GM19324 (cell line): ENCODE data around the gene HOXB9.
A peak's percentile ranks its signal among the peaks of the same experiment; 100 is the strongest.

Source experiments
- ATAC-seq: cut with Tn5 transposase; IDR thresholded peaks from one replicate; pipeline ENCODE4 v1.9.1; 2021; ENCODE audit warnings: mild to moderate bottlenecking, moderate library complexity; ENCODE audit not compliant: unreplicated experiment, low FRiP score

The HOXB9 gene

DNA sequence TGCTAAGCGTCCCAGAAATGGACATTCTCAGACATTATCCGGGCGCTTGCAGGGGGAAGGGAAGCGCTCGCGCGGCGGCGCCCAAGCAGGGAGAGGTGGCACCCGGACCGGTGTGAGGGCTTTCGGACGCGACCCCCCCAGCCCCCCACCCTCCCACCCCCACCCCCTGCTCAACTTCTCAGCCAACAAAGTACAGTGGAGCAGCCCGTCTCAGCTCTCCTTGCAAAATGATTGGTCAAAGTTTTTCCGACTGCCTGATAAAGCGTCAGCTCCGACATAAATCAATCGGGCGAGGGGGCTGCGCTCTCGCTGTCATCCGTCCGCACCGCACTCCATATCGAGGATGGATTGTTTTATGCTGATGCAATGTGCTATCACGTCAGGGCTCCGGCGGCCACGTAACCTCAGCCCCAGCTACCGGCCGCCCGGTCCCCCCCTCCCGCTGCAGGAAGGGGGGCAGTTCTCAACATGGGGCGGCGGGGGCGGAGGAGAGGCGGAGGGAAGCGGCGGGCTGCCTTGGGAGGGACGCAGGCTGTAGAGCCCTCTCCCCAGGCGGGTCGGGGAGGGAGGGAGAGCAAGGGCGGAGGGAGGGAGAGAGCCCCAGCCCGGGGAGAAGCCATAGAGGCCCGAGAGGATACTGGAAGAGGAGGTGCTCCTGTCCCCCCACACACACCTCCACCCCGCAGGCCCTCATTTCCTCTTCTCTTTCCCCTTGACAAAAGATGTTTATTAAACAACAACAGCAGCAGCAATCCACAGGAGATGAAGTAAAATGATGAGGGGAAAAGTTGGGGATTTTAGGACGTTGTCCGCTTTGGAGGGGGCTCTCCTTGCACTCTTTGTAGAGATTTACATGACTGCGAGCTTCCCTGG lies at the start of gene HOXB9:
HOXB9 (minus strand) TSS at position 114 of the 873 bp plus-strand sequence; CDS start at position 25, 89 bp downstream.
- peak; percentile 17 for ATAC-seq

DNA sequence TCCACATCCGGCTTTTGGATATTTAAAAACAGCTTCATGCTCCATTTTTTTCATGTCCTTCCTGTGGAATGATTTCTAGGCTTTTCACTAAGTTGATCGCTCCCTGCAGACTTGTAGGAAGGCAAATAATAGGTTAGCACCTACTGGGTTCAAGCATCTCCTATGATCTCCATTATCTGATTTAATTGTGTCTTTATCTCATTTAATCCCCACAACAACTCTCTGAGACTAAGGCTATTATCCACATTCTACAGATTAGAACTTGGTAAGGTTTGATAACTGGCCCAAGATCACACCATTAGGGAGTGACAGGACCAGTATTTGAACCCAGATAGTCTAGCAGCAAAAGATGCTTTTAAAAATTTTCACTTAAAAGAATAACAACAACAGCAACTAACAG lies 46.2 kb upstream of the HOXB9 start:
- ATAC-seq: no peak

DNA sequence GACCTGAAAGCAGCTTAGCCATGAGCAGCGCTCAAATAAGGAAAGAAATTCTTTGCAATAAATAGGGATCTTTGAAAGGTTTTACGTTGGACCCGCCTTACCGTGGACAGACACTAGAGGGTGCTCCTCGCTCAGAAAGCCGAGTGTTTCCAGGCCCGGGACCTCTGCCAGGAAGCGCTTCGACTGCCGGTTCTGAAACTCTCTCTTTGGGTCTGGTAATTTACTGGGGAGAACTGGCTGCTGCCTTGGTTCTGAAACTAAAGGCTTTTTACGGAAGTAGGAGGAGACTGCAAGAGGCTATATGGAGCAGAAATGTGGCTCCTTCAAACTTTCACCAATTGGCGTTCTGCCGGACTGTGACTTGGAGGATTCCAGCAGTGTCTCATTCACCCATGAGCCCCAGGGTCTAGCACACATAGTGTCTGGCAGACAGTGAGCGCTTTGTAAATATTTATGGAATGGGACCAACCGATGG lies 45.6 kb upstream of the HOXB9 start:
- ATAC-seq: no peak

DNA sequence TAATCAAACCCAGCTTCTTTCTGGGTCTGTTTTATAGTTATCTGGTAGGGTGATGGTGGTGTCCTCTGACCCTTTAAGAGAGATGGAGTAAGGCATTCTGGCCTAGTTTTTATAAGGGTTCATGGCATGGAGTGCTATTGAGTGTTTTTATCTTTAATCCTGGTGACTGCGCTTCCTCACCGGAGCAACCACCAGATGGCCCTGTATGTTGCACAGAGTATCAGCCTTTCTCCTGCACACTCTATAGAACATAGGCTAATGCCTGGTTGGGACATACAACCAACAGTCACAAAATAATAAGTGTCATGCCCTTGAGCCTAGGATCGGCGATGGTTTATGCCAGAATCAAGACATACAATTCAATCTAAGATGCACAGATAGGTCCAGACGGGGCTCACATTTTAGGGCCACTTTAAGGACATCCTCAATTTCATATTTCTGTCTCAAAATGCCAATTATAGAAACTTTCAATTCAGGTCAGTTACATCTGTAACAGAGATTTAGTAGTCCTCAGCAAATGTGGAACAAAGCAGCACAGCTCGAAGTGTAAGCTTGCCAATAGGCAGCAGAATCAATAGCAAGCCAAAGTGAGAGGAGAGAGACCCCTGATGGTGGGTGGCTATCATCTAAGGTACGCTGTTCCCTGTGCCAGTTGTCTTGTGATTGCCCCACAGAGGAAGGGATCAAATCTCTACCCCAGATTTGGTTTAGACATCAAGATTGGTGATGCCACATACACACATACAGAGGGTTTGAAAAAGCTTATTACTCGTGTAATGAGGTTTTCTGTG lies 37.2 kb upstream of the HOXB9 start:
- ATAC-seq: no peak

DNA sequence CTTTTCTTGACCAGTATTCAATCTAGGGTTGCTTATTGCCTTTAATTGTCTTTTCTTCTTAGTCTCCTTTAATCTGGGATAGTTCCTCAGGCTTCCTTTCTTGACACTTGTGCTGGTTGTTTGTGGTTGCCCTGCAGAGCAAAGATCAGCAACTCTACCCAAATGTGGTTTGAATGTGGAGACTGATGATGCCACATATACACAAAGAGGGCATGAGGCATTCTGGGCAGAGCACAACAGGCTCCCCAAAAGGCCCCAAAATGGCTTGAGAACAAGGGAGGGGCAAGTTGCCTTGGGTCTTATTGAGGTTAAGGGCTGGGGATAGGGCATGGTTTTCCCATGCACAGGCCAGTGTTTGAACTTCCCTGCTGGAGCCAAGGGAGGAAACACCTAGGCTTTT lies 29.8 kb upstream of the HOXB9 start:
- no peak for ATAC-seq

DNA sequence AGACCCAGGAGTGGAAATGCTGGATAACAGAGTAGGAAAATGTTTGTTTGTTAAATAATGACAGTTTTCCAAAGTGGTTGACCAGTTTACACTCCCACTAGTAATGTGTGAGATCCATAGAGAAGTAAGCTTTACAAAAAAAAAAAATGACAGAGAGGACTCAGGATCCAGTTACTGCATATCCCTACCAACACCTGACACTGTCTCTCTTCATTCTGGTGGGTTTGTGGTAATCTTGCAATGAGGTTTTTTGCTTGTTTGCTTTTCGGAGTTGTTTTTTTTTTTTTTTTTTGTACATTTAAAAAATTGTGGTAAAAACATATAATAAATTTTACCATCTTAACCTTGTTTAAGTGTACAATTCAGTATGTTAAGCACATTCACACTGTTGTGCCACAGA lies 23.6 kb upstream of the HOXB9 start:
- no peak for ATAC-seq

DNA sequence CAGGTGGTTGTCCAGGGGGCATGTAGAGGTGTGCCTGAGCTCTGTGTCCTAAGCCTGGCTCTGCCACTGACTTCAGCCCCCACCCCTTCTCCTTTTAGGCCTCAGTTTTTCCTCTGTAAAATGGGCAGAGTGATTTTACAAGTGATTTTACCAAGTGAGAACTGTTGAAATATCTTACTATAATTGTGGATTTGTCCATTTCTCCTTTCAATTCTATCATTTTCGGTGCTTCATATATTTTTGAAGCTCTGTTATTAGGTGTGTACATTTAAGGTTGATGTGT lies 21.7 kb upstream of the HOXB9 start:
- ATAC-seq: no peak

DNA sequence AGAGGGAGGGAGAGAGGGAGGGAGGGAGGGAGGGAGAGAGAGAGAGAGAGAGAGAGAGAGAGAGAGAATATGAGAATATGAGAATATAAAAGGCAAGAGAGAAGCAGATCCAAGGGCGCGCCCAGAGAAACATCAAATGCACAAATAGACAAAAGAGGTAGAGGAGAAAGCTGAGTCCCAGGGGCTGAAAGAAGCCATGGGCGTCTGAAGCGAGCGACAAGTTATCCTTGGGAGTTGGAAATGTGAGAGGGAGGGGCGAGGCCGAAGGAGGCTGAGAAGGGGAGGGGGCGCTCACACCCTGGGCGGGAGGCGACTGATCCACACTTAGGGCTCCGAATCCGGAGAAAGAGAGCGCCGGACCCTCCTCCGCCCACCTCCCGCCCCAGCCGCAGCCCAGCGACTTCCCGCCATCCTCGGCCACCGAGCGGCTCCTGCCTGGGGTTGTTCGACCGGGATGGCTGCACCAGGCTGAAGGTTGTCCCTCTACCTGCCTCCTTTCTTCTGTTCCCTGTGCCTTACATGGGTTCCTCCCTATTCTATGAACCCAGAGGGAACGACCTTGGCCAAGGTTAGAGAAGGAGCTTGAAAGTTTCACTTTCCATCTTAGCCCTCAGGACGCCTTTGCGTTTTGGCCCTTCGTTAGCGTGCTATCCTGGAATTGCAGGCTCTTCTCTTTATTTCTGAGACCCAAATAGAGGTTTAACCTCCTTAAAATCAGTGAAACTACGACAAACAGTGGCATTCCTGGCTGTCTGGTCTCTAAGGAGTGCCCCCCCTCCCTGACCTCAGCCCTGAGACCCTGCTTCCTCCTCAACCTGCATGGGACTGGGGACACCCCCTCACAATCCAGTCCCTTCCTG lies 21.2 kb upstream of the HOXB9 start:
- ATAC-seq: no peak

DNA sequence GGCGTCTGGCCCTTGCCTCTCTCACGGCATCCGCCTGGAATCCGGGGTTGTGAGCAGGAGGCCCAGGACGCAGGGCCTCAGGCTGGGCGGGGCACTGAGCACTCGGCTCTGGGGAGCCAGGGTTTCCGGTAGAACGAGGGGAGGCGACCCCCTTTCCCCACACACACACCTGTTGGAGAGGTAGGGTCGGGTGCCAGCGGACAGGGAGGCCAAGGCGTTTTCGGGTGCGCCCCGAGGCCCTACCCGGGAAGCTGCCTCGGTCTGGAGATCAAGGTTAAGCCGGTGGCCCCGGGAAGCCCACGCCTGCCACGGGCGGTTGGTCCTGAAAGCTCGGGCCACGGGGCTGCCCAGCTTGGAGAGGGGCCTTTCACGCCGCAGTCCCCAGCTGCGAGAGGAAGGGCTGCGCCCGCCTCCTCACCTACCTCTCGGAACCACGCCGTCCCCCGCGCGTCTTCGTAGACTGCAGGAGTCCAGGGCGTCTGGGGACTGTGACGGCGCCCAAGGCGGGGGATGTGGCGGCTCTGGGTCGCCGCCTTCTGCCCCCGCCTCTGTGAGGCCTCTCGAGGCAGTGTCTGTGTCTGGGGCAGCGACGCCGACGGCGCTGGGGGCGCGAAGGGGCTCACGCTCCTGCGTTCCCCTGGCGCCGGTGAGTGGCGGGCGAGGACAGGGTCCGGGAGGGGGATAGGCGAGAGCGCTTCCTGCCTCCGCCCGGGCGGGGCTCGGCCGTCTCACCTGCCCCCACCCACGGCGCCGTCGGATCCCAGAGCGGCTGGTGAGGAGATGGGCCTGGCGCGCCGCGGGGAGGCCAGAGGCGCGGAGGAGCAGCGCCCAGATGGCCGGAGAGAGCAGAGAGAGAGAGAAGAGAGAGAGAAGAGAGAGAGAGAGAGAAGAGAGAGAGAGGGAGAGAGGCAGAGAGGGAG lies 20.3 kb upstream of the HOXB9 start:
- ATAC-seq: peak; percentile 47

DNA sequence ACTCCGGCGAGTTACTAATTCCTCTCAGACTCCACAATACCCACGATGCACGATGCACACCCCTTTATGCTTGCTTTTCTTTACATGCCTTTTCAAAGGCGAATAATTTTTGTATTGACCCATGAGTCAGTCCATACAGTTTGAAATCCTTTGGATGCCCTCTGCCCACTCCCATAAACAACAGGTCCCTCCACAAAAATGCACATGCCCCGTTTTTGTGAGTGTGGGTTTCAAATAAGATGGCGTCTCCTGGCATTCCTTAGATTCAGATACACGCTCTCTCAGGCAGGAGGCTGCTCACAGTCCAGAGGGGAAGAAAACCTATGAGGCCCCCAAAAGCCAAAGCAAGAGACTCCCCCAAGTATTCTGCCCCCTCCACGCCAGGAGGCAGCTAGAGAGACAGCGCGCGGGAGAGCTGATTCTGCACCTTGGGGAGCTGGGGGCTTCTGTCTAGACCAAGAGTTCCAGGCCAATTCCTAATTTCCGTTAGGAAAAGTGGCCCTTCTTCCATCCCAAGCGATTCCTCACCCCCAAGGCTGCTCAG lies 19.6 kb upstream of the HOXB9 start:
- ATAC-seq: no peak

DNA sequence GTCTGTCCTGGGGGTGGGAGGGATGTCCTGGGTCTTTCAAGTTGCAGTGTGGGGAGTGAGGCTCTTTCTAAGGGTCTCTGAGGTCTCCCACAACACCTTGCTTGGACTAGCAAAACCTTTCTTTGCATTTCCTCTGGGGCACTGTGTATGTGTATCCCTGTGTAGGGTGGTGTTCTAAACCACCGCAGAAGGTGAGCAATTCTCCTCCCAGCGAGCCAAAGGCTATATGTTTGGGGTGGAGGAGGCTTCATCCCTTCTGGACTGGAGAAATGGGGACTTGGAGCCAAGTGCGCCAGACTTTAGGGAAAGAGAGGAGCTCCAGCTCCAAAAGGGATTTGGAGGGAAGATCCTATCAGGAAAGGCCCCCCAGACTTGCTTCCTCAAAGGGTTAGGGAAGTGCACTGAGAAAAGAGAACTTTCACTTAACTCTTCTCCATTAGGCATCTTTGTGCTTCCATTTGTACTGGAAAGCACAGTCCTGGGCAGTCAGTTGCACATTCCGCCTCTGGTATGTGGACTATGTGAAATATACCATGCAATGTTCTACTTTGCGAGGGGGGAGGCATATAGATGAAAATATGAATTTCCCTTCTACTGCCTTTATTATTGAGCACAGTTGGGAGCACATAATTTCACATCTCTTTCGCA lies 18.9 kb upstream of the HOXB9 start:
- no peak for ATAC-seq

DNA sequence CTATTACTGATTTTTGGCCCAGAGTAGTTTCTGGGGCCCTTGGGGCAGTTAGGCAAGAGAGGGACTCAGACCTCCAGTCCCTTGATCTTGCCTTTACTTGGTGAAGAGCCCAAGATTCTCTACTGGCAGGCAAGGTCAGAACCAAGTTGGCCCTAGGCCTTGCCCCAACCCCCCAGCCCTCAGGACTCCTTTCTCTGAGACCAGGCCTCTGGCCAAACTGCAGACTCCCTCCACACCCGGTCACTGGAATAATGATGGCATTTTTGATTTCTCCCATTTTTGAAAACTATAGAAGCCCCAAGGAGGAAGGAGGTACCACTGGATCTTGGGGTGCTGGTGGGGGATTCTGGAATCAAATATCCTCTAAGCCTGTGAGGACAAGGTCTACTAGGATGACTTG lies 18.0 kb upstream of the HOXB9 start:
- no peak for ATAC-seq

DNA sequence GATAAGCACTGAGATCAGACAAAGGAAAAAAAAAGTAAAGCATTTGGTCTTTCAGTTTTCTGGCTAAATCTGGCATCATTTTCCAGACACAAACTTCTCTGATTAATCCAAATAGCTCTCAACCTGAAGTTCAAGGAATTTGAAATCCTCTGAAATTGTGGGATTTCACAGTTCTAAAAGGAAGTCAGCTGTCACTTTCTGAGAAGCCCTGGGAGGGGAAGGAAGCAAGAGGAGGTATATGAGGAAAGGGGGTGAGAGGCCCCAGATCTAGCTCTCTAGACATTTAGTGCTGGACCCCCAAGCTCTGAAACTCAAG lies 17.5 kb upstream of the HOXB9 start:
- no peak for ATAC-seq

DNA sequence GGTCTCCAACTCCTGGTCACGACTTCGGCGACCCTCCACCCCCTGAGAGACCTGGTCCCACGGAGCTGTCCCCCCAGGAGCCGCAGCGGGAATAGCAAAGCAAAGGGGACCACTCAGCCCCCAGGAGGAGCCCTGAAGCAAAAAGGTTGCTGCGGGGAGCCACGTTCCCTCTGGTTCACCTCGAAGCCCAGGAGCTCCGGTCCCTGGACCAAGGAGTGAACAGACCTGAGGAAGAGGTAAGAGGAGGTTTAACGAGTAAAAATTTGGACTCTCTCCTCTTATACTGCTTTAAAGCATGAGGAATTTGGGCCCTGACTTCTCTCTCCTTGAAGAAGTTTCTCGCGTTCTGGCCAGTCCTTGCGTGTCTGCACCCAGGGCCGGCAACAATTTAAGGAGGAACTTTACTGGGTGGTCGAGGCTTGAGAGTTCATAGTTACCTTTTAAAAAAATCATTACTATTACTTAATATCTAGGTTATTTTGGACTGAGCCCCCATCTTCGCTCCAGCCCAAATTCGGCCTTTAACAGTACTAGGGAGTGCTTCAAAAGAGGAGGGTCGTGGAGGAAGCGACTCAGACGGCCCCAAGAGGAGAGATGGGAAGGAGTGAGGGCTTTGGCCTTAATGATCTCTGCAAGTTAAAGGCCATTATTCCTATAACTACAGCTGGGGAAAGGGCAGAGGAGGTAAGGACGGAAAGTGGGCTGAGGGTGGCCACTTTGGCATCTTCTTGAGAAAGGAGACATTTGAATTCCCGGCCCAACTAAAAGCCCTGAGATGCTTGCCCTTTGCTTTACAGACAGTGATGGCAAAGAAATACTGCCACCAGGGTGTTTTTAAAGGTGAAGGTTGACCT lies 16.9 kb upstream of the HOXB9 start:
- no peak for ATAC-seq

DNA sequence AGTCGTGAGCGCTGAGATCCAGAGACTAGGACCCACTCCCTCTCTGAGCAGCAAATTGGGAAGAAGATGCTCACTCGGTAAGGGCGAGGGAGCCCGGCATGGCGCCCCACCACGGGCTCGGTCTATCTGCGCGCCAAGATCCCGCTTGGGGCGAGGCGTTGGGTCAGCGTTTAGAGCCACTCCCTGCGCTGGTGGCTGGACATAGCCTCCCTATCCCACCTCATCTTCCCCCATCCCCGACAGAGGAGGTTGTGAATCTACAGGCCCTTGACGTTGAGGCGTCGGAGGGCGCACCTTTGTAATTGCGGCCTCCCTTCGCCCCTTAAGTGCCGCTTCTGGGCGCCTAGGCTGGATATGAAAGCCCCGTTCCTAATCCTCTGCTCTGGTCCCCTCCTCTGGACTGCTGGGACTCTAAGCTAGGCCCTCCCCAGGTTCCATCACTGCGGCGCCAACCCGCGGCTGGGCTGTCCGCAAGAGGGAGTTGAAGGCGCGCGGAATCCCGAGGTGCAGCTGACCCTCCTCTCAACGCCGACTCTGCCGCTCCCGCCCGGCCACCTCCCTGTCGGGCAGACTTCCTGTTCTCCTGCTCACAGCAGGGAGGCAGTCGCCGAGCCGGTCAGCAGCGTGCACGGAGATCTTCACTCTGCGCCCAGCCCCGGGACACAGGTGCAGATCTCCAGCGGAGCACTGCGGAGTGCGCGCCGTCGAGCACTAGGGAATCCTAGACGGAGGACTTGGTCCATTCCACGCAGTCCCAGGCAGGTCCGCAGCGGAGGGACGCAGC lies 16.1 kb upstream of the HOXB9 start:
- no peak for ATAC-seq

DNA sequence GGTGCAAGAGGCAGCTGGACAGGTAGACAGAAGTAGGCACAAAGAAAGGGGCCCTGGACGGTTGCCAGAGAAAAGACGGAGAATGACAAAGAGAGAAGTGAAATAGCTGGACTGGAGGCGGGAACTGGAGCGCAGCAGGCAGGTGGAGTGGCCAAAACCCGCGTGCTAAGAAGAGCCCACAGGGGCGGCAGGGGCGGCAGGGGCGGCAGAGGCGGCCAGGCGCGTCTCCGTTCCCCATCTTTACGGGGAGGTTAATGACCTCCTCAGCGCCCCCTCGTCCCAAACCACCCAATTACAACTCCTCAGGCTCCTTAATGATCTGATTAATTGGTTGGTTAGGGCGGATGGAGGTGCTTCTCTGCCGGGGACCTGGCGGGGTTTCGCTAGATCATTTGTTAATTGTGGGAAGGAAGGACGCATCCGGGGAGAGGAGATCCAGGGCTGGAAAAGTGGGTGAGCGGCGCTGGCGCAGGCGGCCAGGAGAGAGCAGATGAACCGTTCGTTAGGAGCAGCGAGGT lies 15.4 kb upstream of the HOXB9 start:
- ATAC-seq: no peak

DNA sequence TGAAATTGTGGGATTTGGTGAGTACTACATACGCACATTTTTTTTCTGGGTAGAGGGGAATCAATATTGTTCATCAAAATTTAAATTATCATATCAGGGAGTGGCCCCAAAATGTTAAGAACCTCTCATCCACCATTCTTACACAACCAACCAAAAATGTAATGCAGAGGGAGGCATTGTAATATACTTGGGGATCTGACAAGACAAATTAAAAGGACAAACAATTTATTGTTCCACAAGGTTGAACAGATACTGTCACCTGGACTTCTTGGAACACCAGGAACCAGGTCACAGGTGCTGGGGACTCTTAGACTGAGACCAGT lies 14.7 kb upstream of the HOXB9 start:
- no peak for ATAC-seq
